Stimulated activated CD4-positive, alpha-beta T cell treated with anti-CD3 and anti-CD28 coated beads, Interleukin-4, amount 100 ng/mL, for 4 hours (primary cell): ENCODE measurements around the gene COIL.
A peak's percentile ranks its signal among the peaks of the same experiment; 100 is the strongest.
"Not testable (repeated sequence)": the region's sequence is repeated elsewhere in the genome, so short reads cannot be mapped to it uniquely, and the experiment has no call there.

Source experiments
- DNase-seq, 2 experiments: peaks; one replicate each; pipeline ENCODE4 v3.0.0-alpha.2; 2020

The COIL gene

DNA sequence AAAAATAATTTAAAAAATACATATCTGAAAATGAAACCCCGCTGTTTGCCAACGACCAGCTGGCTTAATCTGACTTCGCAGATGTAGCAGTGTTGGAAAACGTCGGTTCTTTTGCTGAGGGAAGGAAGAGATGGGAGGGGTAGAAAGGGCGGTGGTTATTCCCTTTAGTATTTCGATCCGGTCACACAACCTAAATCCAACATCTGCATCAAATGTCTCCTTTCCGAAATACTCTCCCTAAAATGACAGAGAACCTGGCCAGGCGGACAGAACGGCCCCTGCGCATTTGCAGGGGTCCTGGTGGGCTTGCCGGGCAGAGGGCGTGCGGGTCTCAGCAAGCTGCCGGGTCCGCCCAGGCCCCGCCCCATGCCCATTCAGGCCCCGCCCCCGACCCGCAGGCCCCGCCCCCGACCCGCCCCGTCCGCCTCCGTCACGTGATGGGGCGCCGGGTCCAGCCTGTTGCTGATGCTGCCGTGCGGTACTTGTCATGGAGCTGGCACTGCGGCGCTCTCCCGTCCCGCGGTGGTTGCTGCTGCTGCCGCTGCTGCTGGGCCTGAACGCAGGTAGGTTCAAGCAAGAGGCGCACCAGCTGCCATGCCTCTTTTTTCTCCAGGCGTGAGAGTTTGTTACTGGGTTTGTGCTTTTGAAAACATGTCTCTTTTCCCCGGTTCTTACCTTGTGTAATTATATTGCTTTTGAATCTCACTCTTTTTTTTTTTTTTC, 17.0 kb upstream of the COIL start, which contains the start of gene SCPEP1:
TSS of gene SCPEP1 (plus strand) at position 459 of the 723 bp plus-strand sequence. CDS start at position 488, 29 bp downstream.
- peak; percentile 76 for DNase-seq

GRCh38 chr17:56976941-56977608, 16.2 kb upstream of the COIL start:
- no peak for DNase-seq

DNA sequence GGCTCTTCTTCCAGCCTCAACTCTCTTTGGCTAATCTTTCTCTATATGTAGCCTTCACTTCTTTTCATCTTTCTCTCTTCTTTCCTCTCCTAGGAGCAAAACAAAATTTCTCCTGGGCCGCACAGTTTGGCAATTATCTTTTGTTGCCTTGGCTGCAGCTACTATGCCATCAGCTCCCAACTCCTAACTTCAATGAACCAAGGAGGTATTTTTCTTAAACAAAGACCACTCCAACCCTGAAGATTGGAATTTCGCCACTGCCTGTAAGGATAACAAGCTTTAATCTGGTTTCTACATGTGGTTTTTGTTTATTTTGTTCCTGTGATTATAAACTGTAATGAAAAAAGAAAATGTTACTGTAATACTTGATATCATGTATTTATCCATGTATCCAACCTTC, 14.8 kb upstream of the COIL start:
- DNase-seq = no peak

DNA sequence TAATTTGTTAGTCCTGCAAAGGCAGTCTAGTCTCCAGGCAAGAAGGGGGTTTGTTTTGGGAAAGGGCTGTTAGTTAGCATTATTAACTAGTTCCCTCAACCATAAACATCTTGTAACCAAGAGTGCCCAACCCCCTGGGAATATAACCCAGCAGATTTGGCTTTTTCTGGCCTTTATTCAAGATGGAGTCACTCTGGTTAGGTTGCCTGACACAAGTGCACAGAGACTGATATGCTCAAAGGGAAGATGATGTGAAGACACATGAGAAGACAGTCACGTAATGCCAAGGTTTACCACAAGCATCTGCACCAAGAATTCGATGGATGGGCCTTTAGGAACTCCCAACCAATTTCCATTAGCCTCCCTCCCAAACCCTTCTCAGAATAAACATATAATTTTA, 13.2 kb upstream of the COIL start:
- no peak for DNase-seq

DNA sequence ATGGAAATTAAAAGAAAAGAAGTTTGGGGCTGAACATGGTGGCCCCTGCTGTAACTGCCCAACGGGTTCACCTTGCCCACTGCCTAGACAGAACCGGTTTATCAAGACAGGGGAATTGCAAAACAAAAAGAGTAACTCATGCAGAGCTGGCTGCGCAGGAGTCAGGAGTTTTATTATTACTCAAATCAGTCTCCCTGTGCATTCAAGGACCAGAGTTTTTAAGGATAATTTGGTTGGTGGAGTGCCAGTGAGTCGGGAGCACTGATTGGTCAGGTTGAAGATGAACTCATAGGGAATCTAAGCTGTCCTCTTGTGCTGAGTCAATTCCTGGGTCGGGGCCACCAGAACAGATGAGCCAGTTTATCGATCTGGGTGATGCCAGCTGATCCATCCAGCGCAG, 12.7 kb upstream of the COIL start:
- no peak for DNase-seq

DNA sequence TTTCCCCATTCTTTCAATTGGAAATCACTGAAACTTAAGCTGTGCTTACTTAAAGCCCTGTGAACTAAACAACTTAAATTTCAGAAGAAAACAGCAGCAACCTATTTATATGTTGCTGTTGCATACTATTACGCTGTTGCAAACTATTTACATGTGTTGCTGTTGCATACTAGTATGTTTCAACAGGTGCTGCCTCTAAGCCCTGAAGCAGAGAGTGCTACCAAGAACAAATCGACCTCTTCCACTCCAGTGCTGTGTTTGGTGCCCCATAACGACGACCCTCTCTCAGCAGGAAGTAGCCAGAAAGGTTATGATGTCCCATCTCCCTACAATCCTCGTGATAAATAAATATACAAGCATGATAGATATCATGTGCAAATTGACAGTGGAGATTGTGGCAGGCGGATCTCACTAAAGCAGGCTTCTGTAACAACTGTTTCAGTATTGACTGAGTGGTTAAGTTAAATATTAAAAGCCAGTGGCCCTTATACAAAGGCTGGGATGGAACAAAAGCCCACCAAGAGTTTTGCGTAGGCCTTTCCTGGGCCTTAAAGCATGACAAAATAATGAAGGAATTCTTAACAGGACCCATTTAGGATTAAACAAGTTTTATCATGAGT, 11.4 kb upstream of the COIL start:
- DNase-seq = no peak

GRCh38 chr17:56970974-56971373, 10.1 kb upstream of the COIL start:
- DNase-seq = no peak

- DNase-seq = no peak
Measured at GRCh38 chr17:56966338-56966737, 5.5 kb upstream of the COIL start.

- DNase-seq = not testable (repeated sequence)
Measured at GRCh38 chr17:56965681-56966080, 4.8 kb upstream of the COIL start.

DNA sequence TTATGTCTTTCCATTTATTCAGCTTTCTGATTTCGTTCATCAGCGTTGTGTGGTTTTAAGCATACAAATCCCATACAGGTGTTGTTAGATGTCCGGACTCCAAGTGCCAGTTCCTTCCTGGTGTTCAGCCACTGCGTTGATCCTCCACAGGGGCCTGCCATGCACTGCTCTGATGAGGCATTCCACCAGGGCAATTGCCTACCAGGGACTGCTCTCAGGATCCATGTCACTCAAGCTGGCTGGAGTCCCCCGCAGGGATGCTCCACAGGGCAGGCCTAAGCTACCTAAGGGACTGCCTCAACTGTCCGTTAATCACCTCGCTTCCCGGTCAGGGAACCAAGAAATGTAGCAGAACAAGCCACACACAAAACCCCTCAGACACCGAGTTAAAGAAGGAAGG, 4.4 kb upstream of the COIL start:
- not testable (repeated sequence) for DNase-seq

GRCh38 chr17:56956992-56957391, 3.9 kb downstream of the COIL start:
- no peak for DNase-seq

- DNase-seq = no peak
Measured at GRCh38 chr17:56949595-56949994, 11.3 kb downstream of the COIL start.

GRCh38 chr17:56948491-56948890, 12.4 kb downstream of the COIL start:
- no peak for DNase-seq

DNA sequence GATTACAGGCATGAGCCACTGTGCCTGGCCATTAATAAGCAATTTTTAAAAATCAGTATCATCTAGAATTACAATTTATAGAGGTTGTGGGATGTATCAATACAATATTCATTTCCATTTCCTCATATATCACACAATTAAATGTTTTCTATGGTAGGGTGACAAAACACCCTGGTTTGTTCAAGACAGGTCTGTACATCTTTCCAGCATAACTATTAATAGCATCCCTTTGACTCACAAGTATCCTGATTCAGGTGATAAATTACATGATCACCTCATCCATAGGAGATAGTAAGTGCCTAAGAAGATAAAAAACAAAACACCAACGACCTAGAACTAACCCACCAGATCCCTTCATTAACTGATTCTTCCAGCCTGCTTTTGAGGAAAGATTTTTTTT, 13.1 kb downstream of the COIL start:
- no peak for DNase-seq

- no peak for DNase-seq
Measured at GRCh38 chr17:56945938-56946505, 14.8 kb downstream of the COIL start.

GRCh38 chr17:56943505-56944125, 17.2 kb downstream of the COIL start:
- DNase-seq = peak in 1 of 2 experiments; percentile 17

- DNase-seq = no peak
Measured at GRCh38 chr17:56939869-56940484, 20.9 kb downstream of the COIL start.

- not testable (repeated sequence) for DNase-seq
Measured at GRCh38 chr17:56938206-56938605, 22.6 kb downstream of the COIL start.

- DNase-seq = no peak
Measured at GRCh38 chr17:56937687-56938086, 23.2 kb downstream of the COIL start.

- DNase-seq = no peak
Measured at GRCh38 chr17:56936697-56937322, 24.0 kb downstream of the COIL start.

- no peak for DNase-seq
Measured at GRCh38 chr17:56935461-56935860, 25.4 kb downstream of the COIL start.

DNA sequence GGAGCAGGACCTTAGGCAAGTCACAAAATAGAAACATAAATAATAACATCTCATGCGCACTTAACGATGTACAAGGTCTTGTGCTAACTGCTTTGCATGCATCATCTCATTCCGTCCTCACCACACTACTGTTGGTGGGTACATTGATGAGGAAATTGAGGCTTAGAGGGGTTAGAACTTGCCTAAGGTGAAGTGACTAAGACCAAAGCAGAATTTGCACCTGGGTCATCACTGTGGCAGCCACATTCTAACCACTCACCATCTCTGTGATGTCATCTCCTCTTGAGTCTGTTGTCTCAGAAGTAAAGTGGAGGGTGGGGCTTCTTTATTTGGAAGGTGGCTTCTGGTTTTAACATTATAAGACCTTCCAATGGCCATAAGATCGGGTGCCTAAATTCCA, 26.6 kb downstream of the COIL start:
- DNase-seq = no peak
